Measurements from ENCODE around the gene NLRP12.
"Not testable (repeated sequence)": the region's sequence is repeated elsewhere in the genome, so short reads cannot be mapped to it uniquely, and the experiment has no call there.

Gene NLRP12

DNA sequence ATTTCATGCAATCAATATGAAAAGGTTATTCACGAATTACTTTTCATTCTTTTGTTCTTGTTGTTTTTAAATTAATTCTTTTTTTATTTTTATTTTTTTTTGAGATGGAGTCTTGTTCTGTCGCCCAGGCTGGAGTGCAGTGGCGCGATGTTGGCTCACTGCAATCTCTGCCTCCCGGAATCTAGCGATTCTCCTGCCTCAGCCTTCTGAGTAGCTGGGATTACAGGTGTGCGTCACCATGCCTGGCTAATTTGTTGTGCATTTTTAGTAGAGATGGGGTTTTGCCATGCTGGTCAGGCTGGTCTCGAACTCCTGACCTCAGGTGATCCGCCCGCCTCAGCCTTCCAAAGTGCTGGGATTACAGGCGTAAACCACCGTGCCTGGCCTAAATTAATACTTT is 16.1 kb upstream of the NLRP12 start:
- DNase-seq (ENCODE audit: low read depth in 2 of 2): not testable (repeated sequence)

DNA sequence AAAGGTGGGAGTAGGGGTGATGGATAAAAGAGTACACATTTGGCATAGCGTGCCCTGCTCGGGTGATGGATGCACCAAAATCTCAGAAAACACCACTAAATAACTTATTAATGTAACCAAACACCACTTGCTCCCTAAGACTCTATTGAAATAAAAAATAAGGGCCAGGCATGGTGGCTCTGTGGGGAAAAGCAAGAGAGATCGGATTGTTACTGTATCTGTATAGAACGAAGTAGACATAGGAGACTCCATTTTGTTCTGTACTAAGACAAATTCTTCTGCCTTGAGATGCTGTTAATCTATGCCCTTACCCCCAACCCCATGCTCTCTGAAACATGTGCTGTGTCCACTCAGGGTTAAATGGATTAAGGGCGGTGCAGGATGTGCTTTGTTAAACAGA is 14.3 kb upstream of the NLRP12 start:
- DNase-seq (ENCODE audit: low read depth in 2 of 2): not testable (repeated sequence)

DNA sequence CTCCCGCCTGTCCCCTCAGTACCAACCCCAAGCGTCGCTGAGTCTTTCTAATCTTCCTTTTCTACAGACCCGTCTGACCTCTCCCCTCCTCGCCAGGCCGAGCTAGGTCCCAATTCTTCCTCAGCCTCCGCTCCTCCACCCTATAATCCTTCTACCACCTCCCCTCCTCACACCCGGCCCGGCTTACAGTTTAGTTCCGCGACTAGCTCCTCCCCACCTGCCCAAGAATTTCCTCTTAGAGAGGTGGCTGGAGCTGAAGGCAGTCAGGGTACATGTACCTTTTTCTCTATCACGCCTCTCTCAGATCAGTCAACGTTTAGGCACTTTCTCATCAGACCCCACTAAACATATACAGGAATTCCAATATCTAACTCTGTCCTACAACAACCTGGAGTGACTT is 8.7 kb upstream of the NLRP12 start:
- not testable (repeated sequence) for DNase-seq (ENCODE audit: low read depth in 2 of 2)

DNA sequence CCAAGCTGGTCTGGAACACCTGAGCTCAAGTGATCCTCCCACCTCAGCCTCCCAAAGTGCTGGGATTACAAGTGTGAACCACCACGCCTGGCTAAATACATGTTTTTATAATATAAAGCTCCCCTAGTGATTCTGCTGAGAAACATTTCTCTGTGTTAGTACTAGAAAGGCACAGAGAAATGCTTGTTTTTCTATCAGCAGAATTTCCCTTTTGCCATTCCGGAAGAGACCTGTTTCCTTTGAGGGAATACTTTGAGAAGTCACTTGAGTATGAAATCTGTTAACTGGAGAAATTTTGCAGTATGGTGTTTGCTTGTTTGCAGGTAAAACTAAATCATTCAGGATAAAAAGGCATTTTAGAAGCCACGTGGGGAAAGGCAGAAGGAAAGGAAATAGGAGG is 4.4 kb upstream of the NLRP12 start:
- no peak for DNase-seq (ENCODE audit: low read depth in 2 of 2)

DNA sequence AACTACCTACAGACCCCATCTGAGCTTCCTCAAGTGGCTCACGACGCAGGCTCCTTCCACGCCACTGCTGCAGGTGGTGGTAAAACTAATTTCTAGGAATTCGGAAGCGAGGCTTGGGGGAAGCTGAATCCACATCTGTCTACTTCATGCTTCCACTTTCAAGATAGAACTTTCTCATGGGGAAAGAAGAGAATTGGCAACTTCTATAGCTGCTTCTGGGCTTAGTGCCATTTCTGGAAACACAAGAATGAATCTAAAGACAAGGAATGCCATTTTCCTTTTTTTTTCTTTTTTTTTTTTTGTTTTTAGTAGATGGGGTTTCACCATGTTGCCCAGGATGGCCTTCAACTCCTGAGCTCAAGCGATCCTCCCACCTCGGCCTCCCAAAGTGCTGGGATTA is 2.8 kb upstream of the NLRP12 start:
- no peak for DNase-seq (ENCODE audit: low read depth in 2 of 2)

DNA sequence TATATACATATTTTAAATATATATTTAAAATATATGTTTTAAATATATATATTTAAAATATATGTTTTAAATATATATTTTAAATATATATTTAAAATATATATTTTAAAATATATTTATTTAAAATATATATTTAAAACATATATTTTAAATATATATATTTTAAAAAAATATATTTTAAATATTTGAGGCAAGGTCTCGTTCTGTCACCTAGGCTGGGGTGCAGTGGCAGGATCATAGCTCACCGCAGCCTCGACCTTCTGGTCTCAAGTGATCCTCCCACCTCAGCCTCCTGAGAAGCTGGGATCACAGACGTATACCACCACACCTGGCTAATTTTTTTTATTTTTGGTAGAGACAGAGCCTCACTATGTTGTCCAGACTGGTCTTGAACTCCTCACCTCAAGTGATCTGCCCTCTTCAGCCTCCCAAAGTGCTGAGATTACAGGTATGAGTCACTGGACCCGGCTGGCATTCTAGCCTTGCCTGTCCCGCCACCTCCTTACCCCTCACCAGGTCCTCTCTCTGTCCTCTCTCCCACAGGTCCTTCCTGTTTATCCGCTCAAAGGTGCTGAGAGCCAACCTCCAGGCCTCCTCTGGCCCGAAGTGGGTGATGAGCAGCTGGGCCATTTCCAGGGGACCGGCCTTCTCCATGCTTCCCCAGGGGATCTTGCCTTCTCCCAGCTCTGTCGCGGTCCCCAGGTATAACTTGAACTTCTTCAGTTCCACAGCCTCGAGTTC is 564 bp downstream of the NLRP12 start:
- DNase-seq (ENCODE audit: low read depth in 2 of 2): no peak

DNA sequence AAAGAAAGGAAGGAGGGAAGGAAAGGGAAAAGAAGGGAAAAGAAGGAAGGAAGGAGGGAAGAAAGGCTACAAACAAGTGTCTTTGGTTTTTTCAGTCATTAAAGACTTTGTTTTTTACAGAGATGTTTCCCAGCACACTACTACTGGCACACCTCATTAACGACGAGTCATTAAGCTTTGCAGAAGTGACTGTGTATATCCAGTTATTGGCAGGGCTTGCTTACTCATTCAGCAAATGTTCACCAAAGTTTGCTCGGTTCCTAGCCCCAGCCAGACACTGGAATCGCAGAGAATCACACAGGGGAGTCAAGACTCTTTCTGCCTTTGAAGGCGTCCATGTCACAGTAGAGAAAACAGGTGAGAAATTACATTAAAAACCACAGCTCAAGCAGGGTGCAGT is 4.3 kb downstream of the NLRP12 start:
- no peak for DNase-seq (ENCODE audit: low read depth in 2 of 2)

DNA sequence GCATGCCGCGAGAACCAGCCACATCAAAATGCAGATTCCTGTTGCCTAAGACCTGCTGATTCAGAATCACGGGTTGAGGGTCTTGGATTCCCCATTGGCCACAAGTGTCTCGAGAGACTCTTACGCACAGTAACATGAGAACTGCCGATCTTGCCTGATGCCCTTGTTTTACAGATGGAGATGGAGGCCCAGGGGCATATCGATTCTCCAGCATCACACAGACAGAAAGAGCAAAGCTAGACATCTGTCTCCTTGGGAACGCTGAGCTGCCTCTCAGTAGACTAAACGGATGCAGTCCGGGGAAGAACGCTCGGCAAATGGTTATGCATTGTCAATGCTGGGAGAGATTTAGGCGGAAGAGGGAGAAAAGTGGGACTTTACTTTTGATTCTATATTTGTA is 5.4 kb downstream of the NLRP12 start:
- no peak for DNase-seq (ENCODE audit: low read depth in 2 of 2)

DNA sequence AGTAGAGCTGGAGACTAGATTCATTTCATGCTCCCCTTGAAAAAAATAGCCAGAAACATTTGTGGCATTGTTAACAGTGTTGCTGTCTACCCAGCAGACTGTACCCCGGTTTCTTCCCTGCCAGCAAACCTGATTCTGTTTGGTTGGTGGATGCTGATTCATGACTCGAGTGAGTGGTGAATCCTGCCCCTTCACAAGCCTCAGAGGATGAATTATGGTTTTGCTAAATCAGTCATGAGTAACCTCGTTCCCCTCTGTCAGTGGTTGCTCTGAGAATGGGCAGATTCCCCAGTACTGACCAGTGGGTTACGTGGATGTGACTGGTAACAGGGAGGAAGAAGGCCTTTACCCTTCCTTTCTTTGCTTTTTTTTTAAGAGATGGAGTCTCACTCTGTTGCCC is 10.1 kb downstream of the NLRP12 start:
- no peak for DNase-seq (ENCODE audit: low read depth in 2 of 2)

DNA sequence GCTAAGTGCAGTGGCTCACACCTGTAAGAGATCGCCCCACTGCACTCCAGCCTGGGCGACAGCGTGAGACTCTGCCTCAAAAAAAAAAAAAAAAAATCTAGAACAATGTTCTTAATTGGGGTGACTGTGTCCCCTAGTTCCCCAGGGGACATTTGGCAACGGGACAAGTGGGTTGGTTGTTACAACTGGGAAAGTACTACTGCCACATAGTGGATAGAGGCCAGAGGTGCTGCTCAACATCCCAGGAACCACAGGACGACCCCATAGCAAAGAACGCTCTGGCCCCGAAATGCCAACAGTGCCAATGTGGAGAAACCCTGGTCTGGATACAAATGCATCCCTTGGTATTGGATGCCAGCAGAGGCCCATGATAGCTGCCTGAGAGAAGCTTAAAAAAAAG is 11.8 kb downstream of the NLRP12 start:
- no peak for DNase-seq (ENCODE audit: low read depth in 2 of 2)

DNA sequence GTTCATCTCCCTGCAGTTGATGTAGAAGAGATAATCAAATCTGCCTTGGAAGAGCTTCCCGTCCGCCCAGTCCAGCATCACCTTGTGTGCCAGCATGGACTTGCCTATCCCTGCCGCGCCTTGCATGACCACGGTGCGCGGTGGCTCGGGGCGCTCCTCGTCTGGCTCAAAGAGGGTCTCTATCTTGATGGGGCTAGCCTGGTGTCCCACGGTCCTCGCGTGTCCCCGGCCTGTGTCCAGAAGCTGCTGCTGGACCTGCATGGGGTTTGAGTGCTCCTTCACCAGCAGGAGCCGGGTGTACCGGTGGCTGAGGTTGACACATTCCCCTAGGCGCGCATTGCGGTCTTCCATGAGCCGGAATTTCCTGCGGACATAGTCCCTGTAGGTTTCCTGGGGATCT is 13.2 kb downstream of the NLRP12 start:
- no peak for DNase-seq (ENCODE audit: low read depth in 2 of 2)

DNA sequence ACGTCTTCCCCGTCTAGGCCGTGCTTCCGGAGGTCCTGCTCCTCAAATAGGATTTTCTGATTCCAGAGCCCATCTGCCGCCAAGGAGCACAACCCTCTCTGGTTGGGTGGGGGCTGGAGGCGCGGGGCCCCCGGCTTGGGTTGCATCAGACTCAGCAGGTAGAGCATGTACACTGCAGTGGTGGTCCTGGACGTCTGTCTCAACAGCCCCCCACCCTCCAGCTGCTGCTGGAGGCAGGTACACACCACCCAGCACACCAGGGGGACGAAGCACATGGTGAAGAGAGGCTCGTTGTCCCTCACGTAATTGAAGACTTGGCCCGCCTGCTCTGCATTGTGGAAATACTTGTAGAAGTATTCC is 13.9 kb downstream of the NLRP12 start:
- no peak for DNase-seq (ENCODE audit: low read depth in 2 of 2)

DNA sequence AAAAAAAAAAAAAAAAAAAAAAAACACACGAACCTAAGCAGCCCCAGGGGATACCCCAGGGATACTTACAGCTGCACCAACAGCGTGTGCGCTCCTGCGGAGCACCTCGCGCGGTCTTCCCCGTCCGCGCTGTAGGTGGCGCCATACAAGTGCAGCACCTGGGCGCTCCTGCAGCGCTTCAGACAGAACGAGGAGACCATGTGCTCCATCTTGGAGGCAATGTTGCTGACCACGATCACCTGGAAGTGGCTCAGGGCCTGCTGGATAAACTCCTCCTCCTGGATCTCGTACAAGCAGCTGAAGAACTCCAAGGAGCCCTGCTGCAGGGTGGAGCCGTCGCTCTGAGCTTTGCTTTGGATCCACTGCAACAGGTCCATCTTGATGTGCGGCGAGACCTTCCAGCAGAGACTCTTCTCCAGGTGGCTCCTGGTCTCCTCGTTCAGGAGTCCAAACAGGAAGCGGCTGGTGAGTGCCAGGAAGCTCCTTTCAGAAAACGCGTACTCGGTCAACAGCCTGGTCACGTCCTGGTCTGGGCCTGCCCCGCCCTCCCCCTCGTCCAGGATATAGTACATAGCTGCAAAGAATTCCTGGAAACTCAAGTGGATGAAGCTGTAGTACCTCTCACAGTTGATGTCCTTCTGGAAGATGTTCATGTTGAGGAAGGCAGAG is 14.5 kb downstream of the NLRP12 start:
- DNase-seq (ENCODE audit: low read depth in 2 of 2): no peak

DNA sequence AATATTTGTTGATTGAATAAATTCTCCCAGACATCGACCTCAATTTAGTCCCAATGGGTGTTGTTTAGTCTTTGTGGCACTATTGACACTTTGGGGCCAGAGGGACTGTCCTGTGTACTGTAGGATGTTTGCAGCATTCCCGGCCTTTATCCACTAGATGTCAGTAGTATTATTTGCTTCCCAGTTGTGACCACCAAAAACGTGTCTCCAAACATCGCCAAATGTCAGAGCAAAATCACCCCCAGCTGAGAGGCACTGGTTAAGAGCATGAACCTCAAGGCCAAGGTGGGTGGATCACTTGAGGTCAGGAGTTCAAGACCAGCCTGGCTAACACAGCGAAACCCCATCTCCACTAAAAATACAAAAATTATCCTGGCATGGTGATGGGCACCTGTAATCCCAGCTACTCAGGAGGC is 15.4 kb downstream of the NLRP12 start:
- DNase-seq (ENCODE audit: low read depth in 2 of 2): no peak

DNA sequence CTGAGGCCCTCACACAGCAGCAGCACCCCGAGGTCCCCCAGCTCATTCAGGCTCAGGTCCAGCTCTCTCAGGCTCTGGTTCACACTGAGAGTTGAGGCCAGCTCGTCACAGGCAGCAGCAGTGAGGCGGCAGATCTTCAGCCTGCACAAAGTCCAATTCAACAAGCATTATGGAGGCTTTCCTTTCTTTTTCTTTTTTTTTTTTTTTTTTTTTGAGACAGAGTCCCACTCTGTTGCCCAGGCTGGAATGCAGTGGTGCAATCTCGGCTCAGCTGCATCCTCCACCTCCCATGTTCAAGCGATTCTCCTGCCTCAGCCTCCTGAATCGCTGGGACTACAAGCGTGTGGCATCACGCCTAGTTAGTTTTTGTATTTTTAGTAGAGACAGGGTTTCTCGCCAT is 22.9 kb downstream of the NLRP12 start:
- DNase-seq (ENCODE audit: low read depth in 2 of 2): no peak

DNA sequence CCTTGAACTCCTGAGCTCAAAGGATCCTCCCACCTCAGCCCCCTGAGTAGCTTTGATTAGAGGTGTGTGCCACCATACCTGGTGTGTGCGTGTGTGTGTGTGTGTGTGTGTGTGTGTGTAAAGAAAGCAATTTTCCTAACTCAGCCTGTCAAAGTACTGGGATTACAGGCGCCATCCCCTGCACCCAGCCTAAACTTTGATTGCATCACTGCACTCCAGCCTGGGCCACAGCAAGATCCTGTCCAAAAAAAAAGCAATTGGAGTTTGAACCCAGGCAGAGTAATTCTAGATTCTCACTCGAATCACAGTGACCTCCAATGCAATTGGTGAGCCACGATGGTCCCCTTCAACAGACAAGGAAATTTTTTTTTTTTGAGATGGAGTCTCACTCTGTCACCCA is 29.1 kb downstream of the NLRP12 start:
- DNase-seq (ENCODE audit: low read depth in 2 of 2): no peak

DNA sequence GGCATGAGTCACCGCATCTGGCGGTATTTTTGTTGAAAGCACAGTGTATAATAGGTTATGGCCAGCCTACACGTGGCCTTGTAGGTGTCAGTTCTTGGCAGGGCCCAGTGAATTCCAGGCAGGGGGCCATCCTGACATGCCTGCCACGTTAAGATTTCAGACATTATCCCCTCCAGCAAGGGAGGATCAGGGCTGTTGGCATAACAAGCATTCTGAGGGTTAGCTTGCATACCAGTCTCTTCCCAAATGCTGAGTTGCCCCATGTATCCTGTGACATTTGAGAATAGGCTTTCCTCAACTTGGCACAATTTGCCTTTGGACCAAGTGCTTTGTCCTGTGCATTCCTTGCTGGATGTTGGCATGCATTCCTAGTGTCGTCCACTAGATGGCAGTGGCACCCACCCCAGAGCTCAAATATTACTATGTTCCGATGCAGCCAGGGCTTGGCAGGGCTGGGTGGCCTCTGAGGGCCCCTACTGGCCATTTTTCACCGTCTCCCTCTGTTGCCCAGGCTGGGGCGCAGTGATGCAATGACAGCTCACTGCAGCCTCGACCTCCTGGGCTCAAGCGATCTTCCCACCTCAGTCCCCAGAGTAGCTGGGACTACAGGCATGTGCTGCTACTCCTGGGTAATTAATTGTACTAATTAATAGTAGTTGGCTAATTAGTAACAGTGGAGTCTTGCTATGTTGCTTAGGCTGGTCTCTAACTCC is 31.2 kb downstream of the NLRP12 start:
- DNase-seq (ENCODE audit: low read depth in 2 of 2): peak; percentile 67 to 71

DNA sequence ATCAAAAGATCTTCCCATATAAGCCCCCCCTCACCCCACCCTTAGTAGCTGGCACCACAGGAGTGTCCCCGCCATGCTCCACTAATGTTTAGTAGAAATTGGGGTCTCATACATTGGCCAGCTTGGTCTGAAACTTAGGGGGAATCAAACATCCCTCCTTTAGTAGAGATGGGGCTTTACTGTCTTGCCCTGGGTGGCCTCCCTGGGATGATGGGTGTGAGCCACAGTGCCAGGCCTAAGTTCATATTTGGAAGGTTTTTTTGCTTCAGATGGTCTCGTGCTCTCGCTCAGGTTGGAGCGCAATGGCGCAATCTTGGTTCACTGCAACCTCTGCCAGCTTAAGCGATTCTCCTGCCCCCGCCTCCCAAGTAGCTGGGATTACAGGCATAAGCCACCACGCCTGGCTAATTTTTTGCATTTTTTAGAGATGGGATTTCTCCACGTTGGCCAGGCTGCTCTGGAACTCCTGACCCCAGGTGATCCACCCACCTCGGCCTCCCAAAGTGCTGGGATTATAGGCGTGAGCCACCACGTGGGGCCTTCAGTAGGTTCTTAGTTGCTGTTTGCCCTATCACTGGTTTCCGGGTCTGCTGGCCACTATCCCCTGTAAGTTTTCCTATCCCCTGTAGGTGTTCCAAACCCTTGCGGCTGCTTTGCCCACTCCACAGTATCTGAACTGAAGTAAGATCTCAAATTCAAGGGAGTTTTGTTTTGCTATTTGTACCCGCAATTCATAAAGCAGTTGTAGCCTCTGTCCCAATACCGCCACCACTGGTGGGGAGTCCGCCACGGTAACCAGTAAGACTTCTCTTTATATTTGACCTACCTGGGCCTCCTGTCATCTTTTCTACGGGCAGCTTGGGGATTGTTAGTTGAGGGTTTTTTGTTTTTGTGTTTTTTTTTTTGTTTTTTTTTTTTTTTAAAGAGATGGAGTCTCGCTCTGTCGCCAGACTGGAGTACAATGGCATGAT is 34.1 kb downstream of the NLRP12 start:
- DNase-seq (ENCODE audit: low read depth in 2 of 2): no peak

DNA sequence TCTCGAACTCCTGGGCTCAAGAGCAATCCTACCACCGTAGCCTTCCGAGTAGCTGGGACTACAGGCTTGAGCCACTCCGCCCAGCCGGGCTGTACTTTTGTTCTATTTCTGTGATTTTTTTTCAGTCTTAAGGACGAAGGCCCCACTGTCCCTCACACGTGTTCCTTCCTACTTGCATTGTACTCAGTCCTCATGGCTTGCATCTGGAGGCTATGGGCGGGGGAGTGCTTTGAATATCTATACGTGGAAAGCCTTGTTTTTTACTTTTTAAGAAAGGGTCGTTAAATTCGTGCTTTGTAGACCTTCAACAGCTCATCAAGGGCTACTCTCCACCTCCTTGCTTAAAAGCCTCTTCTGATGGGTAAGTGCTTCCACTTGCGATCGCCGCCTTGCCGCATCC is 36.8 kb downstream of the NLRP12 start:
- DNase-seq (ENCODE audit: low read depth in 2 of 2): no peak

DNA sequence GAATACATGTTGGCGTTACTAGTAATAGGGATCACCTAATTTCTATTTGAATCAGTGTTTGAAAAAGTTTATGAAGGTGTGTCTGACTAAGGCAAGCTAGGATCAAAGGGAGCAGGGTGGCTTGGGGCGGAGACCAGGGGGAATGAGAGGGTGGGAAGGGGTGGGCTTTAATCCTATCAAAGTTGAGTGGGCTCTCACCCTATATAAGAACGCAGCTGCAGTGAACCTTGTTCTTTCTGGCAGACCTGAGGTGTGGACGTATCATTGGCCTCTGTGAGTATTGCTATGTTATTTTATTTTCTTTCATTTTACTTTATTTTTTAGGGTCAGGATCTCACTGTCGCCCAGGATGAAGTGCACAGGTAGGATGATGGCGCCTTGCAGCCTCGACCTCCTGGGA is 37.4 kb downstream of the NLRP12 start:
- no peak for DNase-seq (ENCODE audit: low read depth in 2 of 2)

DNA sequence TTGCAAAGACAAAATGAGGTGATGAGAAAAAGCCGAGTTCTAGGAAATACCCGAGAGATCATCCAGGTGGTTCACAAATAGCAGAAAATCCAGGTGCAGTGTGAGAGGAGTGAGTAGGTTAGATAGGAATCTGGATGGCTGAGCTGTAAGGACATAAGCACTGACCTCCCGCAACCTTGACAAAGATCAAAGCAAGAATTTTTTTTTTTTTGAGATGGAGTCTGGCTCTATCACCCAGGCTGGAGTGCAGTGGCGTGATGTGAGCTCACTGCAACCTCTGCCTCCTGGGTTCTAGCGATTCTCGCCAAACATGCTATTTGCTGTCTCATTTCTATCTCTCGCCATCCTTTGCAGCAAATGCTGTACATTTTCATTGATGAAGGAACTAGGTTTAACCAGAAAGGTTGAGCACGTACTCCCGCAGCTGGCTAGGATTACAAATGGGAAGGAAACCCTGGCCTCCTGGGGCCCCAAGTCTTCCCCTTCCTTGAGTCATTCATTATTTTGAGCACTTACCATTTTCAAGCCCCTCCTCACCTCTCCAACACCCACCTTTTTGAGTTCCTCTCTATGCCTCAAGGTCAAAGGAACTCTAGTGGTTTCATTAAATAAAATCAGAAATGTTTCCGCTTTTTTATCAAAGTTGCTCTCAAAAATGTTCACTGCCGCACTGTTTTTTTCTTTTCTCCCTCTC is 38.8 kb downstream of the NLRP12 start:
- no peak for DNase-seq (ENCODE audit: low read depth in 2 of 2)
